ENCODE data around the gene ITFG1. TPM values are rescaled to one million over a fixed set of nuclear protein-coding genes. Genes with fewer than 3 reads are reported as not detected.

ITFG1 gene
- total and polyA plus RNA-seq, 2 of the 8 experiments (the other 6 are each of a cell fraction or from before 2014, with no cell fraction given): 13.8 to 22.2 TPM

DNA sequence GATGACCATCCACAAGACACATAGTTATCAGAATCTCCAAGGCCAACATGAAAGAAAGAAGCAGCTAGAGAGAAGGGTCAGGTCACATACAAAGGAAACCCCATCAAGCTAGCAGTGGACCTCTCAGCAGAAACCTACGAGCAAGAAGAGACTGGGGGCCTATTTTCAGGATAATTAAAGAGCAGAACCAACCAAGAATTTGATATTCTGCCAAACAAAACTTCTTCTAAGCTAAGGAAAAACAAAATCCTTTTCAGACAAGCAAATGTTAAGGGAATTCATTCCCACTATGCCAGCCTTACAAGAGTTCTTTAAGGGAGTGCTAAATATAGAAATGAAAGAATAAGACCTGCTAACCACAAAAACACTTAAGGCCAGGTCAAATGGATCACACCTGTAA lies 47.8 kb downstream of the ITFG1 start (continued):
- TF ChIP-seq, protein P1, sequence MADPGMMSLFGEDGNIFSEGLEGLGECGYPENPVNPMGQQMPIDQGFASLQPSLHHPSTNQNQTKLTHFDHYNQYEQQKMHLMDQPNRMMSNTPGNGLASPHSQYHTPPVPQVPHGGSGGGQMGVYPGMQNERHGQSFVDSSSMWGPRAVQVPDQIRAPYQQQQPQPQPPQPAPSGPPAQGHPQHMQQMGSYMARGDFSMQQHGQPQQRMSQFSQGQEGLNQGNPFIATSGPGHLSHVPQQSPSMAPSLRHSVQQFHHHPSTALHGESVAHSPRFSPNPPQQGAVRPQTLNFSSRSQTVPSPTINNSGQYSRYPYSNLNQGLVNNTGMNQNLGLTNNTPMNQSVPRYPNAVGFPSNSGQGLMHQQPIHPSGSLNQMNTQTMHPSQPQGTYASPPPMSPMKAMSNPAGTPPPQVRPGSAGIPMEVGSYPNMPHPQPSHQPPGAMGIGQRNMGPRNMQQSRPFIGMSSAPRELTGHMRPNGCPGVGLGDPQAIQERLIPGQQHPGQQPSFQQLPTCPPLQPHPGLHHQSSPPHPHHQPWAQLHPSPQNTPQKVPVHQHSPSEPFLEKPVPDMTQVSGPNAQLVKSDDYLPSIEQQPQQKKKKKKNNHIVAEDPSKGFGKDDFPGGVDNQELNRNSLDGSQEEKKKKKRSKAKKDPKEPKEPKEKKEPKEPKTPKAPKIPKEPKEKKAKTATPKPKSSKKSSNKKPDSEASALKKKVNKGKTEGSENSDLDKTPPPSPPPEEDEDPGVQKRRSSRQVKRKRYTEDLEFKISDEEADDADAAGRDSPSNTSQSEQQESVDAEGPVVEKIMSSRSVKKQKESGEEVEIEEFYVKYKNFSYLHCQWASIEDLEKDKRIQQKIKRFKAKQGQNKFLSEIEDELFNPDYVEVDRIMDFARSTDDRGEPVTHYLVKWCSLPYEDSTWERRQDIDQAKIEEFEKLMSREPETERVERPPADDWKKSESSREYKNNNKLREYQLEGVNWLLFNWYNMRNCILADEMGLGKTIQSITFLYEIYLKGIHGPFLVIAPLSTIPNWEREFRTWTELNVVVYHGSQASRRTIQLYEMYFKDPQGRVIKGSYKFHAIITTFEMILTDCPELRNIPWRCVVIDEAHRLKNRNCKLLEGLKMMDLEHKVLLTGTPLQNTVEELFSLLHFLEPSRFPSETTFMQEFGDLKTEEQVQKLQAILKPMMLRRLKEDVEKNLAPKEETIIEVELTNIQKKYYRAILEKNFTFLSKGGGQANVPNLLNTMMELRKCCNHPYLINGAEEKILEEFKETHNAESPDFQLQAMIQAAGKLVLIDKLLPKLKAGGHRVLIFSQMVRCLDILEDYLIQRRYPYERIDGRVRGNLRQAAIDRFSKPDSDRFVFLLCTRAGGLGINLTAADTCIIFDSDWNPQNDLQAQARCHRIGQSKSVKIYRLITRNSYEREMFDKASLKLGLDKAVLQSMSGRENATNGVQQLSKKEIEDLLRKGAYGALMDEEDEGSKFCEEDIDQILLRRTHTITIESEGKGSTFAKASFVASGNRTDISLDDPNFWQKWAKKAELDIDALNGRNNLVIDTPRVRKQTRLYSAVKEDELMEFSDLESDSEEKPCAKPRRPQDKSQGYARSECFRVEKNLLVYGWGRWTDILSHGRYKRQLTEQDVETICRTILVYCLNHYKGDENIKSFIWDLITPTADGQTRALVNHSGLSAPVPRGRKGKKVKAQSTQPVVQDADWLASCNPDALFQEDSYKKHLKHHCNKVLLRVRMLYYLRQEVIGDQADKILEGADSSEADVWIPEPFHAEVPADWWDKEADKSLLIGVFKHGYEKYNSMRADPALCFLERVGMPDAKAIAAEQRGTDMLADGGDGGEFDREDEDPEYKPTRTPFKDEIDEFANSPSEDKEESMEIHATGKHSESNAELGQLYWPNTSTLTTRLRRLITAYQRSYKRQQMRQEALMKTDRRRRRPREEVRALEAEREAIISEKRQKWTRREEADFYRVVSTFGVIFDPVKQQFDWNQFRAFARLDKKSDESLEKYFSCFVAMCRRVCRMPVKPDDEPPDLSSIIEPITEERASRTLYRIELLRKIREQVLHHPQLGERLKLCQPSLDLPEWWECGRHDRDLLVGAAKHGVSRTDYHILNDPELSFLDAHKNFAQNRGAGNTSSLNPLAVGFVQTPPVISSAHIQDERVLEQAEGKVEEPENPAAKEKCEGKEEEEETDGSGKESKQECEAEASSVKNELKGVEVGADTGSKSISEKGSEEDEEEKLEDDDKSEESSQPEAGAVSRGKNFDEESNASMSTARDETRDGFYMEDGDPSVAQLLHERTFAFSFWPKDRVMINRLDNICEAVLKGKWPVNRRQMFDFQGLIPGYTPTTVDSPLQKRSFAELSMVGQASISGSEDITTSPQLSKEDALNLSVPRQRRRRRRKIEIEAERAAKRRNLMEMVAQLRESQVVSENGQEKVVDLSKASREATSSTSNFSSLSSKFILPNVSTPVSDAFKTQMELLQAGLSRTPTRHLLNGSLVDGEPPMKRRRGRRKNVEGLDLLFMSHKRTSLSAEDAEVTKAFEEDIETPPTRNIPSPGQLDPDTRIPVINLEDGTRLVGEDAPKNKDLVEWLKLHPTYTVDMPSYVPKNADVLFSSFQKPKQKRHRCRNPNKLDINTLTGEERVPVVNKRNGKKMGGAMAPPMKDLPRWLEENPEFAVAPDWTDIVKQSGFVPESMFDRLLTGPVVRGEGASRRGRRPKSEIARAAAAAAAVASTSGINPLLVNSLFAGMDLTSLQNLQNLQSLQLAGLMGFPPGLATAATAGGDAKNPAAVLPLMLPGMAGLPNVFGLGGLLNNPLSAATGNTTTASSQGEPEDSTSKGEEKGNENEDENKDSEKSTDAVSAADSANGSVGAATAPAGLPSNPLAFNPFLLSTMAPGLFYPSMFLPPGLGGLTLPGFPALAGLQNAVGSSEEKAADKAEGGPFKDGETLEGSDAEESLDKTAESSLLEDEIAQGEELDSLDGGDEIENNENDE (IDR thresholded peaks at IDR 0.05; ENCODE audit: insufficient replicate concordance, low read length): no peak
- TF ChIP-seq SRF (IDR thresholded peaks at IDR 0.05; ENCODE audit: low read depth, low read length) (no peak), CBX8 (IDR thresholded peaks at IDR 0.05; ENCODE audit: borderline replicate concordance, low read depth, low read length) (no peak)

All from H1 (cell line).